NK-92 (cell line): ENCODE data around the gene HOXB7.

ENCODE experiments used
- DNase-seq: peaks from one replicate; lab custom pipeline; 2025; ENCODE audit not compliant: unreplicated experiment; lab: John Stamatoyannopoulos, UW

HOXB7 gene

GRCh38 chr17:48637323-48638260 lies 26.8 kb upstream of the HOXB7 start:
- no peak for DNase-seq

- DNase-seq: no peak
Measured at GRCh38 chr17:48636177-48637018, 25.6 kb upstream of the HOXB7 start.

- DNase-seq: no peak
Measured at GRCh38 chr17:48634493-48635208, 23.8 kb upstream of the HOXB7 start.

- DNase-seq: no peak
Measured at GRCh38 chr17:48633266-48633677, 22.5 kb upstream of the HOXB7 start.

- no peak for DNase-seq
Measured at GRCh38 chr17:48632579-48633265, 21.9 kb upstream of the HOXB7 start.

GRCh38 chr17:48631693-48632578 lies 21.1 kb upstream of the HOXB7 start:
- no peak for DNase-seq

- DNase-seq: no peak
Measured at GRCh38 chr17:48630925-48631692, 20.3 kb upstream of the HOXB7 start.

- no peak for DNase-seq
Measured at GRCh38 chr17:48630009-48630924, 19.4 kb upstream of the HOXB7 start.

GRCh38 chr17:48629411-48629759 lies 18.6 kb upstream of the HOXB7 start:
- DNase-seq: no peak

GRCh38 chr17:48628649-48629410 lies 18.0 kb upstream of the HOXB7 start:
- DNase-seq: no peak

GRCh38 chr17:48627623-48628521 lies 17.1 kb upstream of the HOXB7 start:
- no peak for DNase-seq

GRCh38 chr17:48627118-48627597 lies 16.3 kb upstream of the HOXB7 start:
- no peak for DNase-seq

GRCh38 chr17:48626245-48627117 lies 15.7 kb upstream of the HOXB7 start, which contains the start of gene HOXB9:
Gene HOXB9, minus strand, starts transcription at chr17:48626358. Its CDS starts 89 bp downstream, at chr17:48626269.
- no peak for DNase-seq

- no peak for DNase-seq
Measured at GRCh38 chr17:48625495-48626244, 14.9 kb upstream of the HOXB7 start.
